Naive thymus-derived CD8-positive, alpha-beta T cell (primary cell): Measurements from ENCODE around the gene TIAM1. TPM values are rescaled to one million over a fixed set of nuclear protein-coding genes. Genes with fewer than 3 reads are reported as not detected.
A peak's percentile ranks its signal among the peaks of the same experiment; 100 is the strongest.

ENCODE experiments used
- ATAC-seq, 2 donors: fragments of 150-1000 bp; cut with Tn5 transposase in 1 of 2; sonication (Bioruptor Pico), chemical (Tn5 transposase) in 1 of 2; 1 replicate in 1 of 2; 2 replicates in 1 of 2; pipeline ENCODE4 v1.10.0; 2021; ENCODE audit warnings: mild to moderate bottlenecking in 2 of 2, moderate library complexity in 2 of 2
- POLR2A ChIA-PET: fragments of 350-600 bp; sonication (Branson Sonifier 250); formaldehyde crosslinking; loops from one replicate; lab custom pipeline; 2021; ENCODE audit warnings: antibody characterized with exemption; lab: Charles Lee
- DNase-seq, 10 donors: peaks; one replicate each; pipeline versions ENCODE4 v3.0.0 to v3.0.0-alpha.2; 2020 to 2022
- H3K27ac Mint-ChIP-seq, 10 donors: one replicate each; pipeline ENCODE4 v1.8.0; 2020 to 2022; ENCODE audit warnings: mild to moderate bottlenecking in 10 of 10, mixed read lengths in 10 of 10, moderate library complexity in 4 of 10, inconsistent platforms in 1 of 10
- H3K27me3 Mint-ChIP-seq, 5 donors: one replicate each; pipeline ENCODE4 v1.8.0; 2021 to 2022; ENCODE audit warnings: mixed read lengths in 5 of 5
- H3K36me3 Mint-ChIP-seq, 3 donors: one replicate each; pipeline ENCODE4 v1.8.0; 2020 to 2022; ENCODE audit warnings: mixed read lengths in 3 of 3, mild to moderate bottlenecking in 2 of 3, inconsistent platforms in 1 of 3
- H3K4me1 Mint-ChIP-seq, 4 donors: one replicate each; pipeline ENCODE4 v1.8.0; 2021 to 2022; ENCODE audit warnings: mixed read lengths in 4 of 4
- H3K4me3 Mint-ChIP-seq, 10 donors: one replicate each; pipeline ENCODE4 v1.8.0; 2020 to 2022; ENCODE audit warnings: mild to moderate bottlenecking in 10 of 10, mixed read lengths in 10 of 10, moderate library complexity in 6 of 10, inconsistent platforms in 1 of 10
- H3K9me3 Mint-ChIP-seq, 9 donors: one replicate each; pipeline ENCODE4 v1.8.0; 2020 to 2022; ENCODE audit warnings: mixed read lengths in 9 of 9, mild to moderate bottlenecking in 3 of 9, inconsistent platforms in 1 of 9, moderate library complexity in 1 of 9
- polyA plus RNA-seq, 3 donors: library from polyadenylated mRNA; unstranded; fragments of 300-500 nt; fragmentation: Illumina TruSeq; gene quantifications; one replicate each; pipeline ENCODE4 v1.2.3, GENCODE V29; 2021
- total RNA-seq, 8 experiments: library from RNA in 2 of 8; stranded (reverse) in 2 of 8; gene quantifications; one replicate each; pipeline ENCODE4 v1.2.3 and lab custom pipeline; 2021 to 2026

The TIAM1 gene
- total and polyA plus RNA-seq, 5 experiments from 2014 or later = 2.7 to 9.8 (median 4.0) TPM

- peak; percentile 28 to 41 for ATAC-seq
- POLR2A ChIA-PET = interaction anchor here (0.9 to 2.5 kb wide), 13 partner anchors 10 to 426 kb away, joined by 3 to 18 read pairs (median 6); no protein-coding TSS in a partner anchor
- peak overlapping the region; percentile 57 to 94 (median 83) for H3K4me3 Mint-ChIP-seq
- H3K9me3 Mint-ChIP-seq = peaks cover 0 to 2% (median 0%) of the 10 kb centered on the region in 9 donors
- H3K27ac Mint-ChIP-seq = peak overlapping the region; percentile 0 to 91 (median 70)
- DNase-seq = no peak
- H3K27me3 Mint-ChIP-seq = peaks cover 0 to 4% (median 0%) of the 10 kb centered on the region in 5 donors
- peaks cover 24 to 58% (median 49%) of the 10 kb centered on the region in 4 donors for H3K4me1 Mint-ChIP-seq
- H3K36me3 Mint-ChIP-seq = peaks cover 10 to 31% (median 21%) of the 10 kb centered on the region in 3 donors
These were observed 210.7 kb downstream of the TIAM1 start for GRCh38 chr21:31133243-31133830.

GRCh38 chr21:31132574-31133242 lies 211.4 kb downstream of the TIAM1 start:
- peak; percentile 89 to 94 for ATAC-seq
- Mint-ChIP-seq H3K27ac (peak overlapping the region; percentile 42 to 91 (median 82)), H3K36me3 (peaks cover 10 to 32% (median 27%) of the 10 kb centered on the region in 3 donors), H3K4me3 (peak overlapping the region; percentile 57 to 94 (median 83)), H3K9me3 (peaks cover 0 to 2% (median 0%) of the 10 kb centered on the region in 9 donors), H3K4me1 (peaks cover 24 to 58% (median 49%) of the 10 kb centered on the region in 4 donors), H3K27me3 (peaks cover 0 to 4% (median 0%) of the 10 kb centered on the region in 5 donors)
- DNase-seq = peak; percentile 24 to 94 (median 85)
- POLR2A ChIA-PET = interaction anchor here (0.6 to 2.5 kb wide), 15 partner anchors 10 to 426 kb away, joined by 3 to 18 read pairs (median 5); no protein-coding TSS in a partner anchor

GRCh38 chr21:31130821-31131220 lies 213.2 kb downstream of the TIAM1 start:
- Mint-ChIP-seq H3K9me3 (peaks cover 0 to 2% (median 0%) of the 10 kb centered on the region in 9 donors), H3K36me3 (peaks cover 10 to 34% (median 34%) of the 10 kb centered on the region in 3 donors), H3K4me1 (peaks cover 24 to 53% (median 48%) of the 10 kb centered on the region in 4 donors), H3K27me3 (peaks cover 0 to 5% (median 0%) of the 10 kb centered on the region in 5 donors), H3K4me3 (peak overlapping the region in 1 of 10 donors; percentile 80), H3K27ac (no peak overlapping the region)
- DNase-seq = no peak
- ATAC-seq = no peak
- POLR2A ChIA-PET = no interaction called here

GRCh38 chr21:31128234-31128633 lies 215.8 kb downstream of the TIAM1 start:
- Mint-ChIP-seq H3K4me3 (no peak overlapping the region), H3K36me3 (peaks cover 10 to 44% (median 33%) of the 10 kb centered on the region in 3 donors), H3K4me1 (peaks cover 19 to 33% (median 32%) of the 10 kb centered on the region in 4 donors), H3K27ac (no peak overlapping the region), H3K27me3 (peaks cover 0 to 5% (median 0%) of the 10 kb centered on the region in 5 donors), H3K9me3 (peaks cover 0 to 2% (median 0%) of the 10 kb centered on the region in 9 donors)
- POLR2A ChIA-PET = interaction anchor here (0.6 to 0.9 kb wide), 2 partner anchors 11 to 460 kb away, joined by 3 read pairs; no protein-coding TSS in a partner anchor
- no peak for DNase-seq
- ATAC-seq = no peak

GRCh38 chr21:31124010-31124409 lies 220.1 kb downstream of the TIAM1 start:
- H3K9me3 Mint-ChIP-seq = no peaks in the 10 kb centered on the region
- H3K4me1 Mint-ChIP-seq = peaks cover 0 to 3% (median under 1%) of the 10 kb centered on the region in 4 donors
- no peak for ATAC-seq
- DNase-seq = no peak
- H3K36me3 Mint-ChIP-seq = peaks cover 9 to 61% (median 41%) of the 10 kb centered on the region in 3 donors
- POLR2A ChIA-PET = no interaction called here
- peaks cover 0 to 3% (median 0%) of the 10 kb centered on the region in 5 donors for H3K27me3 Mint-ChIP-seq
- H3K27ac Mint-ChIP-seq = peak overlapping the region in 1 of 10 donors; percentile 57
- H3K4me3 Mint-ChIP-seq = no peak overlapping the region

- peaks cover 0 to 18% (median 5%) of the 10 kb centered on the region in 4 donors for H3K4me1 Mint-ChIP-seq
- no peaks in the 10 kb centered on the region for H3K27me3 Mint-ChIP-seq
- peak overlapping the region in 1 of 10 donors; percentile 11 for H3K27ac Mint-ChIP-seq
- no peak overlapping the region for H3K4me3 Mint-ChIP-seq
- H3K36me3 Mint-ChIP-seq = peaks cover 9 to 39% (median 27%) of the 10 kb centered on the region in 3 donors
- ATAC-seq = no peak
- no peak for DNase-seq
- no peaks in the 10 kb centered on the region for H3K9me3 Mint-ChIP-seq
- POLR2A ChIA-PET = interaction anchor here (0.6 to 1.7 kb wide), 4 partner anchors 13 to 465 kb away, joined by 4 to 6 read pairs (median 4); no protein-coding TSS in a partner anchor
These were observed 224.9 kb downstream of the TIAM1 start for GRCh38 chr21:31119199-31119598.

GRCh38 chr21:31117128-31117916 lies 226.7 kb downstream of the TIAM1 start:
- Mint-ChIP-seq H3K27ac (peak overlapping the region in 1 of 10 donors; percentile 38), H3K4me3 (no peak overlapping the region), H3K4me1 (peaks cover 0 to 16% (median 4%) of the 10 kb centered on the region in 4 donors), H3K9me3 (no peaks in the 10 kb centered on the region), H3K36me3 (peaks cover 9 to 27% (median 22%) of the 10 kb centered on the region in 3 donors), H3K27me3 (no peaks in the 10 kb centered on the region)
- ATAC-seq = no peak
- DNase-seq = no peak
- POLR2A ChIA-PET = interaction anchor here (1.3 to 1.5 kb wide), 2 partner anchors 11 to 64 kb away, joined by 3 to 12 read pairs; no protein-coding TSS in a partner anchor

- Mint-ChIP-seq H3K4me1 (peaks cover 0 to 16% (median 4%) of the 10 kb centered on the region in 4 donors), H3K27me3 (no peaks in the 10 kb centered on the region), H3K27ac (peak overlapping the region in 1 of 10 donors; percentile 69), H3K9me3 (no peaks in the 10 kb centered on the region), H3K4me3 (no peak overlapping the region), H3K36me3 (peaks cover 3 to 17% (median 5%) of the 10 kb centered on the region in 3 donors)
- ATAC-seq = no peak
- DNase-seq = no peak
- POLR2A ChIA-PET = no interaction called here
These were observed 228.8 kb downstream of the TIAM1 start for GRCh38 chr21:31115249-31115648.

GRCh38 chr21:31111093-31111492 lies 233.0 kb downstream of the TIAM1 start:
- Mint-ChIP-seq H3K9me3 (no peaks in the 10 kb centered on the region), H3K4me1 (peaks cover 2 to 19% (median 6%) of the 10 kb centered on the region in 4 donors), H3K27ac (no peak overlapping the region), H3K36me3 (no peaks in the 10 kb centered on the region), H3K4me3 (no peak overlapping the region), H3K27me3 (no peaks in the 10 kb centered on the region)
- POLR2A ChIA-PET = interaction anchor here (0.7 kb wide), 1 partner anchor 463 kb away, joined by 3 read pairs; no protein-coding TSS in a partner anchor
- ATAC-seq (no peak), DNase-seq (no peak)

- Mint-ChIP-seq H3K9me3 (no peaks in the 10 kb centered on the region), H3K4me3 (no peak overlapping the region), H3K36me3 (no peaks in the 10 kb centered on the region), H3K4me1 (peaks cover 2 to 18% (median 6%) of the 10 kb centered on the region in 4 donors), H3K27ac (no peak overlapping the region), H3K27me3 (no peaks in the 10 kb centered on the region)
- DNase-seq (no peak), ATAC-seq (no peak)
- POLR2A ChIA-PET = no interaction called here
These were observed 233.6 kb downstream of the TIAM1 start for GRCh38 chr21:31110430-31110829.

- H3K4me3 Mint-ChIP-seq = no peak overlapping the region
- H3K36me3 Mint-ChIP-seq = peaks cover 0 to 8% (median 0%) of the 10 kb centered on the region in 3 donors
- POLR2A ChIA-PET = interaction anchor here (0.6 to 1.1 kb wide), 2 partner anchors 35 to 74 kb away, joined by 3 to 4 read pairs; no protein-coding TSS in a partner anchor
- H3K27me3 Mint-ChIP-seq = no peaks in the 10 kb centered on the region
- no peaks in the 10 kb centered on the region for H3K9me3 Mint-ChIP-seq
- peaks cover 7 to 29% (median 17%) of the 10 kb centered on the region in 4 donors for H3K4me1 Mint-ChIP-seq
- ATAC-seq = no peak
- peak overlapping the region in 2 of 10 donors; percentile 6 to 58 for H3K27ac Mint-ChIP-seq
- no peak for DNase-seq
These were observed 236.2 kb downstream of the TIAM1 start for GRCh38 chr21:31107871-31108270.
